Thyroid gland (tissue), 4 donors: ENCODE data around the gene AP1B1.

ENCODE experiments used
- POLR2A ChIP-seq, 2 donors: fragments of 450-650 bp; IDR thresholded peaks; one replicate each; pipeline ENCODE4 v1.6.1; 2017; ENCODE audit warnings: antibody characterized with exemption in 2 of 2, mild to moderate bottlenecking in 2 of 2, moderate library complexity in 1 of 2
- TF ChIP-seq, protein P1 (sequence below), 6 experiments: fragments of 200-600 bp in 3 of 6; fragments of 450-650 bp in 3 of 6; sonication (generic) in 3 of 6; IDR thresholded peaks; one replicate each; pipeline ENCODE4 v1.5.1; 2016 to 2019; ENCODE audit warnings: antibody characterized with exemption in 6 of 6, mild to moderate bottlenecking in 2 of 6, inconsistent platforms in 1 of 6, moderate library complexity in 1 of 6

DNA sequence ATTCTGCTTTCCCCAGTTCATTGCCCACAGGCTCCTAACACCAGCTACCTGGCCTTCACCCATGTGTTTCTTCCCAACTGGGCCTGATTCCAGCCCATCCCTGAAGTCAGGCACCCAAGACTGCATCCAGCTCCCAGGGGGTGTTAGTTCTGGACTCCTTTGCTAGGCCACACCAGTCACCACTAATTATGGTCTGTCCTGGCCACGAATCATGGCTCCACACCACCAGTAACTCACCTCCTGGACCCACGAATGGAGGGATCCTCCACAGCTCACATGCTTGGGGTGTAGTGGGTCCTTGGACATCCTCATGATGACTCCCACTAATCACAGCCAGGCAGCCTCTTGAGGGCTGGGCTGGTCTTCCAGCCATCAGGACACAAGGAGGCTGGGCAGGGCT is 69.3 kb downstream of the AP1B1 start:
- TF ChIP-seq, protein P1, sequence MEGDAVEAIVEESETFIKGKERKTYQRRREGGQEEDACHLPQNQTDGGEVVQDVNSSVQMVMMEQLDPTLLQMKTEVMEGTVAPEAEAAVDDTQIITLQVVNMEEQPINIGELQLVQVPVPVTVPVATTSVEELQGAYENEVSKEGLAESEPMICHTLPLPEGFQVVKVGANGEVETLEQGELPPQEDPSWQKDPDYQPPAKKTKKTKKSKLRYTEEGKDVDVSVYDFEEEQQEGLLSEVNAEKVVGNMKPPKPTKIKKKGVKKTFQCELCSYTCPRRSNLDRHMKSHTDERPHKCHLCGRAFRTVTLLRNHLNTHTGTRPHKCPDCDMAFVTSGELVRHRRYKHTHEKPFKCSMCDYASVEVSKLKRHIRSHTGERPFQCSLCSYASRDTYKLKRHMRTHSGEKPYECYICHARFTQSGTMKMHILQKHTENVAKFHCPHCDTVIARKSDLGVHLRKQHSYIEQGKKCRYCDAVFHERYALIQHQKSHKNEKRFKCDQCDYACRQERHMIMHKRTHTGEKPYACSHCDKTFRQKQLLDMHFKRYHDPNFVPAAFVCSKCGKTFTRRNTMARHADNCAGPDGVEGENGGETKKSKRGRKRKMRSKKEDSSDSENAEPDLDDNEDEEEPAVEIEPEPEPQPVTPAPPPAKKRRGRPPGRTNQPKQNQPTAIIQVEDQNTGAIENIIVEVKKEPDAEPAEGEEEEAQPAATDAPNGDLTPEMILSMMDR (IDR thresholded peaks at IDR 0.05): no peak
- TF ChIP-seq POLR2A (IDR thresholded peaks at IDR 0.05): no peak
